Trophoblast cell (in vitro differentiated cells and primary cell): ENCODE results near the gene SCAANT1.

Experiments
- DNase-seq, 2 donors: peaks; one replicate each; pipeline ENCODE4 v3.0.0-alpha.2; 2016
- H2AFZ ChIP-seq: 2 replicates; pipeline ENCODE4 v1.6.1; 2013; ENCODE audit warnings: low read length, moderate library complexity, mild to moderate bottlenecking; ENCODE audit not compliant: insufficient read depth, poor library complexity
- H2AK5ac ChIP-seq: 2 replicates; pipeline ENCODE4 v1.6.1; 2013; ENCODE audit warnings: mild to moderate bottlenecking, low read length
- H2BK120ac ChIP-seq: 2 replicates; pipeline ENCODE4 v1.6.1; 2013; ENCODE audit warnings: low read length, mild to moderate bottlenecking, moderate library complexity; ENCODE audit not compliant: insufficient read depth, poor library complexity
- H2BK12ac ChIP-seq: 2 replicates; pipeline ENCODE4 v1.6.1; 2013; ENCODE audit warnings: mild to moderate bottlenecking, low read length, moderate library complexity
- H2BK5ac ChIP-seq: 2 replicates; pipeline ENCODE4 v1.6.1; 2013; ENCODE audit warnings: low read length, low read depth, moderate library complexity, mild to moderate bottlenecking; ENCODE audit not compliant: poor library complexity
- H3K14ac ChIP-seq: 2 replicates; pipeline ENCODE4 v1.6.1; 2013; ENCODE audit warnings: mild to moderate bottlenecking, low read length
- H3K18ac ChIP-seq: 2 replicates; pipeline ENCODE4 v1.6.1; 2013; ENCODE audit warnings: mild to moderate bottlenecking, low read length
- H3K23ac ChIP-seq: 2 replicates; pipeline ENCODE4 v1.6.1; 2013; ENCODE audit warnings: low read length
- H3K27ac ChIP-seq: 2 replicates; pipeline ENCODE4 v1.5.1; 2013; ENCODE audit warnings: low read depth, mild to moderate bottlenecking, inconsistent platforms, low read length, moderate library complexity
- H3K27me3 ChIP-seq: 2 replicates; pipeline ENCODE4 v1.6.1; 2013; ENCODE audit warnings: inconsistent platforms, mild to moderate bottlenecking, low read length, moderate library complexity; ENCODE audit not compliant: insufficient read depth
- H3K36me3 ChIP-seq, 2 experiments: 1 replicate in 1 of 2; 2 replicates in 1 of 2; pipeline ENCODE4 v1.6.1; 2013; ENCODE audit warnings: low read length in 2 of 2, mild to moderate bottlenecking in 2 of 2, moderate library complexity in 1 of 2; ENCODE audit not compliant: insufficient read depth in 2 of 2, control insufficient read depth in 1 of 2
- H3K4ac ChIP-seq: 2 replicates; pipeline ENCODE4 v1.6.1; 2013; ENCODE audit warnings: low read depth, mild to moderate bottlenecking, low read length, moderate library complexity
- H3K4me1 ChIP-seq, 2 experiments: 1 replicate in 1 of 2; 2 replicates in 1 of 2; pipeline ENCODE4 v1.6.1; 2013; ENCODE audit warnings: low read length in 2 of 2, mild to moderate bottlenecking in 2 of 2, moderate library complexity in 1 of 2; ENCODE audit not compliant: insufficient read depth in 2 of 2, control insufficient read depth in 1 of 2
- H3K4me2 ChIP-seq: 2 replicates; pipeline ENCODE4 v1.6.1; 2013; ENCODE audit warnings: inconsistent platforms, mild to moderate bottlenecking, low read length, moderate library complexity
- H3K4me3 ChIP-seq: 2 replicates; pipeline ENCODE4 v1.5.1; 2013; ENCODE audit warnings: mild to moderate bottlenecking, low read depth, low read length, inconsistent platforms
- H3K79me1 ChIP-seq: one replicate; pipeline ENCODE4 v1.6.1; 2013; ENCODE audit warnings: low read length
- H3K79me2 ChIP-seq: 2 replicates; pipeline ENCODE4 v1.6.1; 2013; ENCODE audit warnings: low read length, mild to moderate bottlenecking; ENCODE audit not compliant: control insufficient read depth, insufficient read depth, poor library complexity
- H3K9ac ChIP-seq: 2 replicates; pipeline ENCODE4 v1.6.1; 2013; ENCODE audit warnings: mild to moderate bottlenecking, low read length
- H3K9me3 ChIP-seq: 2 replicates; pipeline ENCODE4 v1.6.1; 2013; ENCODE audit warnings: low read depth, mild to moderate bottlenecking, control low read depth, inconsistent platforms, low read length; ENCODE audit not compliant: insufficient read depth
- H4K12ac ChIP-seq: 2 replicates; pipeline ENCODE4 v1.6.1; 2013; ENCODE audit warnings: low read depth, mild to moderate bottlenecking, low read length, moderate library complexity
- H4K8ac ChIP-seq: 2 replicates; pipeline ENCODE4 v1.6.1; 2013; ENCODE audit warnings: low read depth, mild to moderate bottlenecking, low read length, moderate library complexity
- H4K91ac ChIP-seq: one replicate; pipeline ENCODE4 v1.6.1; 2013; ENCODE audit warnings: low read depth, mild to moderate bottlenecking, low read length, moderate library complexity
- WGBS: extraction: QIAGEN DNeasy Blood & Tissue Kit; methylation state at CpG from one replicate; pipeline ENCODE4 v1.1.7; 2013; ENCODE audit warnings: missing lambda C conversion rate; ENCODE audit not compliant: insufficient read length, insufficient coverage; ENCODE audit errors: extremely low coverage; 5-methylcytosine and 5-hydroxymethylcytosine counted together

SCAANT1 gene

GRCh38 chr3:63951492-63952247, 39.5 kb upstream of the SCAANT1 start:
- H2BK12ac ChIP-seq, result no peak overlapping the region
- no peak overlapping the region for H2BK5ac ChIP-seq
- no peak overlapping the region for H4K12ac ChIP-seq
- no peak overlapping the region for H3K4me3 ChIP-seq
- no peak overlapping the region for H2AK5ac ChIP-seq
- H3K27ac ChIP-seq, result no peak overlapping the region
- no peak overlapping the region for H3K4ac ChIP-seq
- H2AFZ ChIP-seq, result no peak overlapping the region
- no peaks in the 10 kb centered on the region for H3K79me2 ChIP-seq
- peaks cover 4 to 10% of the 10 kb centered on the region in 2 experiments for H3K36me3 ChIP-seq
- H3K27me3 ChIP-seq, result no peaks in the 10 kb centered on the region
- no peak overlapping the region for H3K4me2 ChIP-seq
- no peak overlapping the region for H2BK120ac ChIP-seq
- H3K9ac ChIP-seq, result no peak overlapping the region
- peaks cover 3 to 8% of the 10 kb centered on the region in 2 experiments for H3K4me1 ChIP-seq
- H3K14ac ChIP-seq, result no peak overlapping the region
- H3K23ac ChIP-seq, result no peak overlapping the region
- H3K79me1 ChIP-seq, result peaks cover 2% of the 10 kb centered on the region
- no peak for DNase-seq
- H4K91ac ChIP-seq, result no peak overlapping the region
- H3K9me3 ChIP-seq, result no peaks in the 10 kb centered on the region
- H4K8ac ChIP-seq, result no peak overlapping the region
- no CpG with 5 or more reads among the region's 1 CpG for WGBS
- H3K18ac ChIP-seq, result no peak overlapping the region

DNA sequence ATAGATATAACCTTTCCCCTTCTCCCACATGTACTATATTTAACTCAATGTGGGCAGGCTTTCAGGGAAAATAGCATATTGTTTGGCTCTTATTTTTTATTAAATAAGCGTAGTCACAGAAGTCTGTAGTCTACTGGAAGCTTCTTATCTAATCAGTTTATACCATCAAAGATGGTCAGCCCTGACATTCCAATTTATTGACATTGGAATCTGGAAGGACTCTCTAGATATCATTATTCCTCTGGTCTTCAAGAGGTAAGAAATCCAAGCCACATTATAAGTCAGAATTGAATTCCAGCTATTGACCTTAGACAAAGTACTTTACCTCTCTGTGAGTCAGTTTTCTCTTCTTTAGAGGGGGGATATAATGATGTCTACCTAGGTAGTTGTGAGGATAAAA, 38.5 kb upstream of the SCAANT1 start:
- H3K4ac ChIP-seq, result no peak overlapping the region
- H2AK5ac ChIP-seq, result no peak overlapping the region
- H3K79me2 ChIP-seq, result peaks cover under 1% of the 10 kb centered on the region
- H3K9me3 ChIP-seq, result no peaks in the 10 kb centered on the region
- no peak overlapping the region for H4K8ac ChIP-seq
- no peak overlapping the region for H2AFZ ChIP-seq
- no peak overlapping the region for H3K18ac ChIP-seq
- H2BK12ac ChIP-seq, result no peak overlapping the region
- no peak overlapping the region for H2BK120ac ChIP-seq
- H3K4me2 ChIP-seq, result no peak overlapping the region
- H4K12ac ChIP-seq, result no peak overlapping the region
- DNase-seq, result peak in 1 of 2 donors; percentile 70
- H3K27ac ChIP-seq, result no peak overlapping the region
- no peak overlapping the region for H3K4me3 ChIP-seq
- H3K27me3 ChIP-seq, result no peaks in the 10 kb centered on the region
- peaks cover 2% of the 10 kb centered on the region for H3K79me1 ChIP-seq
- peaks cover 4 to 11% of the 10 kb centered on the region in 2 experiments for H3K36me3 ChIP-seq
- H4K91ac ChIP-seq, result no peak overlapping the region
- WGBS, result no CpG with 5 or more reads among the region's 1 CpG
- H3K14ac ChIP-seq, result no peak overlapping the region
- no peak overlapping the region for H2BK5ac ChIP-seq
- no peak overlapping the region for H3K9ac ChIP-seq
- H3K4me1 ChIP-seq, result peaks cover 3 to 10% of the 10 kb centered on the region in 2 experiments
- no peak overlapping the region for H3K23ac ChIP-seq

- Histone ChIP-seq H4K91ac (no peak overlapping the region), H3K27me3 (no peaks in the 10 kb centered on the region), H4K8ac (no peak overlapping the region), H3K36me3 (peaks cover 2 to 5% of the 10 kb centered on the region in 2 experiments), H2BK5ac (no peak overlapping the region), H3K18ac (no peak overlapping the region), H3K9ac (no peak overlapping the region), H3K79me1 (peaks cover 2% of the 10 kb centered on the region), H2BK120ac (no peak overlapping the region), H3K23ac (no peak overlapping the region), H3K27ac (no peak overlapping the region), H4K12ac (no peak overlapping the region), H2AK5ac (no peak overlapping the region), H3K4ac (no peak overlapping the region), H3K4me1 (peaks cover 3 to 8% of the 10 kb centered on the region in 2 experiments), H3K9me3 (no peaks in the 10 kb centered on the region), H2BK12ac (no peak overlapping the region), H3K14ac (no peak overlapping the region), H3K4me3 (no peak overlapping the region), H2AFZ (no peak overlapping the region), H3K79me2 (peaks cover 2% of the 10 kb centered on the region), H3K4me2 (no peak overlapping the region)
- no CpG with 5 or more reads among the region's 2 CpGs for WGBS
- DNase-seq, result peak; percentile 35 to 78
Observed at GRCh38 chr3:63949005-63949404, 36.8 kb upstream of the SCAANT1 start.

- no peak overlapping the region for H3K14ac ChIP-seq
- no peak overlapping the region for H3K18ac ChIP-seq
- no peak overlapping the region for H4K8ac ChIP-seq
- peaks cover 0 to 7% of the 10 kb centered on the region in 2 experiments for H3K36me3 ChIP-seq
- peaks cover 2% of the 10 kb centered on the region for H3K79me1 ChIP-seq
- H3K9me3 ChIP-seq, result no peaks in the 10 kb centered on the region
- H3K4me2 ChIP-seq, result no peak overlapping the region
- no peak overlapping the region for H4K12ac ChIP-seq
- no peak overlapping the region for H3K9ac ChIP-seq
- no peak overlapping the region for H2AFZ ChIP-seq
- H3K4ac ChIP-seq, result no peak overlapping the region
- H3K27ac ChIP-seq, result no peak overlapping the region
- no peak overlapping the region for H2BK120ac ChIP-seq
- H2BK12ac ChIP-seq, result no peak overlapping the region
- no peaks in the 10 kb centered on the region for H3K27me3 ChIP-seq
- no peak overlapping the region for H3K23ac ChIP-seq
- no peak for DNase-seq
- WGBS, result no CpG with 5 or more reads among the region's 2 CpGs
- peaks cover 2% of the 10 kb centered on the region for H3K79me2 ChIP-seq
- H2AK5ac ChIP-seq, result no peak overlapping the region
- H3K4me3 ChIP-seq, result no peak overlapping the region
- no peak overlapping the region for H2BK5ac ChIP-seq
- H3K4me1 ChIP-seq, result peaks cover 3 to 7% of the 10 kb centered on the region in 2 experiments
- no peak overlapping the region for H4K91ac ChIP-seq
Observed at GRCh38 chr3:63947594-63947993, 35.4 kb upstream of the SCAANT1 start.
